ENCODE results near the gene MLST8. TPM values are rescaled to one million over a fixed set of nuclear protein-coding genes. Genes with fewer than 3 reads are reported as not detected.

The MLST8 gene
- total and polyA plus RNA-seq, 4 donors: 11.1 to 26.7 (median 20.2) TPM

GRCh38 chr16:2231016-2231931 is 26.0 kb downstream of the MLST8 start:
- no peak for DNase-seq (ENCODE audit: low spot score)
- 94% methylated on average over 29 of the region's 29 CpGs for WGBS
- H3K4me1 ChIP-seq (ENCODE audit: control insufficient read depth in 4 of 4, insufficient read depth in 4 of 4, low read length in 3 of 4): peaks cover 9 to 13% (median 9%) of the 10 kb centered on the region in 4 donors
- peaks cover 0 to 62% (median 30%) of the 10 kb centered on the region in 4 donors for H3K36me3 ChIP-seq (ENCODE audit: control insufficient read depth in 4 of 4, insufficient read depth in 3 of 4, low read depth in 1 of 4, low read length in 3 of 4)
- no peaks in the 10 kb centered on the region for H3K9me3 ChIP-seq (ENCODE audit: control insufficient read depth in 4 of 4, low read length in 3 of 4)
- H3K4me3 ChIP-seq (ENCODE audit: low read depth in 1 of 3, low read length in 3 of 3): no peak overlapping the region
- H3K27me3 ChIP-seq (ENCODE audit: control insufficient read depth in 4 of 4, insufficient read depth in 4 of 4, low read length in 3 of 4): no peaks in the 10 kb centered on the region
- no peak overlapping the region for H3K9ac ChIP-seq (ENCODE audit: low read depth in 1 of 2, low read length in 2 of 2)
- TF ChIP-seq REST (IDR thresholded peaks at IDR 0.05) (no peak), GABPA (IDR thresholded peaks at IDR 0.05 in 1 of 2, conservative IDR thresholded peaks at IDR 0.05 in 1 of 2) (no peak), ZBTB33 (IDR thresholded peaks at IDR 0.05) (no peak), JUND (IDR thresholded peaks at IDR 0.05) (no peak), RXRA (IDR thresholded peaks at IDR 0.05) (no peak), SP1 (IDR thresholded peaks at IDR 0.05) (no peak), HNF4G (IDR thresholded peaks at IDR 0.05) (no peak), NR2F2 (IDR thresholded peaks at IDR 0.05) (no peak), FOXA2 (IDR thresholded peaks at IDR 0.05) (no peak), ATF3 (IDR thresholded peaks at IDR 0.05) (no peak)
- H3K27ac ChIP-seq (ENCODE audit: low read depth in 1 of 2, low read length in 2 of 2): no peak overlapping the region

GRCh38 chr16:2232094-2232990 is 27.1 kb downstream of the MLST8 start:
- no peak for DNase-seq (ENCODE audit: low spot score)
- no peak overlapping the region for H3K9ac ChIP-seq (ENCODE audit: low read depth in 1 of 2, low read length in 2 of 2)
- 93% methylated on average over 41 of the region's 41 CpGs for WGBS
- H3K36me3 ChIP-seq (ENCODE audit: control insufficient read depth in 4 of 4, insufficient read depth in 3 of 4, low read depth in 1 of 4, low read length in 3 of 4): peaks cover 0 to 62% (median 30%) of the 10 kb centered on the region in 4 donors
- peaks cover 0 to 13% (median 9%) of the 10 kb centered on the region in 4 donors for H3K4me1 ChIP-seq (ENCODE audit: control insufficient read depth in 4 of 4, insufficient read depth in 4 of 4, low read length in 3 of 4)
- no peak for TF ChIP-seq MAX (IDR thresholded peaks at IDR 0.05)
- no peak for TF ChIP-seq FOXA2 (IDR thresholded peaks at IDR 0.05)
- no peak for TF ChIP-seq ATF3 (IDR thresholded peaks at IDR 0.05)
- TF ChIP-seq HNF4A (conservative IDR thresholded peaks at IDR 0.05): no peak
- TF ChIP-seq CTCF (IDR thresholded peaks at IDR 0.05; ENCODE audit: low read depth, low read length, missing input control): no peak
- TF ChIP-seq EGR1 (IDR thresholded peaks at IDR 0.05; ENCODE audit: low read depth in 2 of 2): no peak
- H3K27ac ChIP-seq (ENCODE audit: low read depth in 1 of 2, low read length in 2 of 2): no peak overlapping the region
- no peaks in the 10 kb centered on the region for H3K27me3 ChIP-seq (ENCODE audit: control insufficient read depth in 4 of 4, insufficient read depth in 4 of 4, low read length in 3 of 4)
- H3K4me3 ChIP-seq (ENCODE audit: low read depth in 1 of 3, low read length in 3 of 3): no peak overlapping the region
- H3K9me3 ChIP-seq (ENCODE audit: control insufficient read depth in 4 of 4, low read length in 3 of 4): no peaks in the 10 kb centered on the region

Data from liver (tissue), 9 donors.